ENCODE results near the gene GULP1.

Gene GULP1

GRCh38 chr2:188320861-188321260 is 29.2 kb downstream of the GULP1 start:
- Histone ChIP-seq H3K9ac (ENCODE audit: low read depth, low read length) (no peak overlapping the region), H3K4me1 (ENCODE audit: insufficient read depth, low read length) (no peaks in the 10 kb centered on the region), H2AFZ (ENCODE audit: low read depth, low read length) (no peak overlapping the region), H3K9me3 (ENCODE audit: insufficient read depth, low read length, severe bottlenecking) (no peaks in the 10 kb centered on the region), H3K27me3 (ENCODE audit: insufficient read depth, low read length, poor library complexity) (no peaks in the 10 kb centered on the region), H3K36me3 (ENCODE audit: insufficient read depth, low read length) (no peaks in the 10 kb centered on the region), H4K20me1 (ENCODE audit: insufficient read depth, low read length) (no peaks in the 10 kb centered on the region), H3K4me3 (ENCODE audit: low read depth in 1 of 2, low read length in 2 of 2) (no peak overlapping the region), H3K27ac (ENCODE audit: low read length) (no peak overlapping the region), H3K4me2 (ENCODE audit: insufficient read depth, low read length) (no peak overlapping the region), H3K79me2 (ENCODE audit: insufficient read depth, low read length) (no peaks in the 10 kb centered on the region)
- ATAC-seq (ENCODE audit: insufficient read depth, low read depth) (no peak), DNase-seq (no peak)
- no peak for TF ChIP-seq CTCF (IDR thresholded peaks at IDR 0.05; ENCODE audit: borderline replicate concordance, extremely low read depth, low read length, poor library complexity, severe bottlenecking)
- TF ChIP-seq EZH2 (IDR thresholded peaks at IDR 0.05; ENCODE audit: borderline replicate concordance, low read depth, low read length, severe bottlenecking) = no peak

- H3K4me2 ChIP-seq (ENCODE audit: insufficient read depth, low read length) = no peak overlapping the region
- no peak overlapping the region for H3K27ac ChIP-seq (ENCODE audit: low read length)
- H3K79me2 ChIP-seq (ENCODE audit: insufficient read depth, low read length) = no peaks in the 10 kb centered on the region
- H3K4me3 ChIP-seq (ENCODE audit: low read depth in 1 of 2, low read length in 2 of 2) = no peak overlapping the region
- no peaks in the 10 kb centered on the region for H3K4me1 ChIP-seq (ENCODE audit: insufficient read depth, low read length)
- no peak overlapping the region for H3K9ac ChIP-seq (ENCODE audit: low read depth, low read length)
- DNase-seq = no peak
- no peaks in the 10 kb centered on the region for H3K9me3 ChIP-seq (ENCODE audit: insufficient read depth, low read length, severe bottlenecking)
- H2AFZ ChIP-seq (ENCODE audit: low read depth, low read length) = no peak overlapping the region
- TF ChIP-seq CTCF (IDR thresholded peaks at IDR 0.05; ENCODE audit: borderline replicate concordance, extremely low read depth, low read length, poor library complexity, severe bottlenecking) (no peak), EZH2 (IDR thresholded peaks at IDR 0.05; ENCODE audit: borderline replicate concordance, low read depth, low read length, severe bottlenecking) (no peak)
- H3K36me3 ChIP-seq (ENCODE audit: insufficient read depth, low read length) = no peaks in the 10 kb centered on the region
- ATAC-seq (ENCODE audit: insufficient read depth, low read depth) = no peak
- H4K20me1 ChIP-seq (ENCODE audit: insufficient read depth, low read length) = no peaks in the 10 kb centered on the region
- H3K27me3 ChIP-seq (ENCODE audit: insufficient read depth, low read length, poor library complexity) = no peaks in the 10 kb centered on the region
Observed at GRCh38 chr2:188322569-188323551, 31.2 kb downstream of the GULP1 start.

- Histone ChIP-seq H3K4me2 (ENCODE audit: insufficient read depth, low read length) (no peak overlapping the region), H3K36me3 (ENCODE audit: insufficient read depth, low read length) (no peaks in the 10 kb centered on the region), H3K9ac (ENCODE audit: low read depth, low read length) (no peak overlapping the region), H3K27ac (ENCODE audit: low read length) (no peak overlapping the region), H4K20me1 (ENCODE audit: insufficient read depth, low read length) (no peaks in the 10 kb centered on the region), H3K9me3 (ENCODE audit: insufficient read depth, low read length, severe bottlenecking) (no peaks in the 10 kb centered on the region), H3K4me3 (ENCODE audit: low read depth in 1 of 2, low read length in 2 of 2) (no peak overlapping the region), H3K4me1 (ENCODE audit: insufficient read depth, low read length) (no peaks in the 10 kb centered on the region), H3K79me2 (ENCODE audit: insufficient read depth, low read length) (no peaks in the 10 kb centered on the region), H2AFZ (ENCODE audit: low read depth, low read length) (no peak overlapping the region), H3K27me3 (ENCODE audit: insufficient read depth, low read length, poor library complexity) (no peaks in the 10 kb centered on the region)
- DNase-seq (no peak), ATAC-seq (ENCODE audit: insufficient read depth, low read depth) (no peak)
- TF ChIP-seq EZH2 (IDR thresholded peaks at IDR 0.05; ENCODE audit: borderline replicate concordance, low read depth, low read length, severe bottlenecking) (no peak), CTCF (IDR thresholded peaks at IDR 0.05; ENCODE audit: borderline replicate concordance, extremely low read depth, low read length, poor library complexity, severe bottlenecking) (no peak)
Observed at GRCh38 chr2:188324067-188324466, 32.4 kb downstream of the GULP1 start.

Data from DND-41 (cell line).